ENCODE measurements around the gene RHOB.

DNA sequence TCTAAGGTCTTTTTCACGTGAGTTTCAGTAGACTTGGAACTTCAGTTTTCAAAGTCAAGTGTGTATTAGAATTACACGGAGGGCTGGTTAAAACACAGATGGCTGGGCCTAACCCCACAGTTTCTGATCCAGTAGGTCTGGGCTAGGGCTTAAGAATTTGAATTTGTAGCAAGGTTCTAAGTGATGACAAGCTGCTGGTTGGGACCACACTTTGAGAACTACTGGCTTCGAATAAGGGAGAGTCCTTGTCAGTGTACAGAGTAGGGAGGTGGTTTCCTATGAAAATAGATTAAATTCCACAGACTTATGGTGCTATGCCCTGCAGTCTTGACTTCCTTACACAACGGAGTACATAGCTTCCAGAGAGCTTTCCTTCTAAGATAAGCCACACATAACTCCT is 4.5 kb downstream of the RHOB start:
- TF ChIP-seq, protein P1, sequence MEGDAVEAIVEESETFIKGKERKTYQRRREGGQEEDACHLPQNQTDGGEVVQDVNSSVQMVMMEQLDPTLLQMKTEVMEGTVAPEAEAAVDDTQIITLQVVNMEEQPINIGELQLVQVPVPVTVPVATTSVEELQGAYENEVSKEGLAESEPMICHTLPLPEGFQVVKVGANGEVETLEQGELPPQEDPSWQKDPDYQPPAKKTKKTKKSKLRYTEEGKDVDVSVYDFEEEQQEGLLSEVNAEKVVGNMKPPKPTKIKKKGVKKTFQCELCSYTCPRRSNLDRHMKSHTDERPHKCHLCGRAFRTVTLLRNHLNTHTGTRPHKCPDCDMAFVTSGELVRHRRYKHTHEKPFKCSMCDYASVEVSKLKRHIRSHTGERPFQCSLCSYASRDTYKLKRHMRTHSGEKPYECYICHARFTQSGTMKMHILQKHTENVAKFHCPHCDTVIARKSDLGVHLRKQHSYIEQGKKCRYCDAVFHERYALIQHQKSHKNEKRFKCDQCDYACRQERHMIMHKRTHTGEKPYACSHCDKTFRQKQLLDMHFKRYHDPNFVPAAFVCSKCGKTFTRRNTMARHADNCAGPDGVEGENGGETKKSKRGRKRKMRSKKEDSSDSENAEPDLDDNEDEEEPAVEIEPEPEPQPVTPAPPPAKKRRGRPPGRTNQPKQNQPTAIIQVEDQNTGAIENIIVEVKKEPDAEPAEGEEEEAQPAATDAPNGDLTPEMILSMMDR (IDR thresholded peaks at IDR 0.05), result peak in 1 of 4 experiments; percentile 7
- peak; percentile 82 for TF ChIP-seq POLR2AphosphoS5 (IDR thresholded peaks at IDR 0.05)
- no peak for TF ChIP-seq POLR2A (IDR thresholded peaks at IDR 0.05)
- no peak for TF ChIP-seq EP300 (IDR thresholded peaks at IDR 0.05)
